PFSK-1 (cell line): ENCODE results near the gene IFT122.

ENCODE experiments used
- POLR2AphosphoS5 ChIP-seq: IDR thresholded peaks from 2 replicates; pipeline ENCODE4 v1.6.1; 2012; ENCODE audit warnings: low read depth, mild to moderate bottlenecking, control low read depth, low read length, moderate library complexity
- REST ChIP-seq, 2 experiments: IDR thresholded peaks; 2 replicates each; pipeline versions ENCODE4 v1.6.1 to v1.8.0; 2011 to 2012; ENCODE audit warnings: low read depth in 2 of 2, low read length in 2 of 2, control low read depth in 1 of 2, inconsistent platforms in 1 of 2, mild to moderate bottlenecking in 1 of 2, moderate library complexity in 1 of 2; ENCODE audit not compliant: insufficient read depth in 1 of 2
- TAF1 ChIP-seq: IDR thresholded peaks from 2 replicates; pipeline ENCODE4 v1.6.1; 2012; ENCODE audit warnings: low read length, control low read depth, borderline replicate concordance; ENCODE audit not compliant: insufficient read depth

GRCh38 chr3:129518581-129518980 lies 78.6 kb downstream of the IFT122 start:
- TF ChIP-seq REST (IDR thresholded peaks at IDR 0.05; ENCODE audit: insufficient read depth in 1 of 2, low read depth in 2 of 2, low read length in 2 of 2) (no peak), TAF1 (no peak), POLR2AphosphoS5 (no peak)
